HG02870 (cell line): ENCODE data around the gene CTU2.

Experiments
- ATAC-seq: cut with Tn5 transposase; IDR thresholded peaks from one replicate; pipeline ENCODE4 v1.9.1; 2021; ENCODE audit warnings: mild to moderate bottlenecking, moderate library complexity; ENCODE audit not compliant: unreplicated experiment

Gene CTU2

GRCh38 chr16:88742896-88743605, 36.7 kb downstream of the CTU2 start:
- no peak for ATAC-seq

GRCh38 chr16:88743693-88744576, 37.6 kb downstream of the CTU2 start:
- ATAC-seq, result no peak

GRCh38 chr16:88744577-88745521, 38.5 kb downstream of the CTU2 start:
- ATAC-seq, result no peak

GRCh38 chr16:88746506-88746905, 40.2 kb downstream of the CTU2 start:
- no peak for ATAC-seq

- ATAC-seq, result no peak
Observed at GRCh38 chr16:88747588-88748301, 41.4 kb downstream of the CTU2 start.

GRCh38 chr16:88748364-88748763, 42.1 kb downstream of the CTU2 start:
- ATAC-seq, result no peak

GRCh38 chr16:88749358-88749757, 43.1 kb downstream of the CTU2 start:
- no peak for ATAC-seq

GRCh38 chr16:88750854-88751253, 44.6 kb downstream of the CTU2 start:
- no peak for ATAC-seq

GRCh38 chr16:88752386-88753002, 46.2 kb downstream of the CTU2 start:
- ATAC-seq, result no peak

- ATAC-seq, result no peak
Observed at GRCh38 chr16:88753191-88753590, 46.9 kb downstream of the CTU2 start.

GRCh38 chr16:88753602-88754001, 47.3 kb downstream of the CTU2 start:
- no peak for ATAC-seq

GRCh38 chr16:88754109-88754911, 48.0 kb downstream of the CTU2 start:
- ATAC-seq, result no peak

- no peak for ATAC-seq
Observed at GRCh38 chr16:88754912-88755744, 48.8 kb downstream of the CTU2 start.

GRCh38 chr16:88755745-88756443, 49.6 kb downstream of the CTU2 start:
- no peak for ATAC-seq

GRCh38 chr16:88758227-88758943, 52.1 kb downstream of the CTU2 start:
- ATAC-seq, result no peak

- no peak for ATAC-seq
Observed at GRCh38 chr16:88758944-88759244, 52.6 kb downstream of the CTU2 start.

GRCh38 chr16:88759245-88759975, 53.1 kb downstream of the CTU2 start:
- ATAC-seq, result no peak
